Activated CD4-positive, alpha-beta T cell treated with anti-CD3 and anti-CD28 coated beads for 36 hours (primary cell): ENCODE measurements around the gene PTP4A2. TPM values are rescaled to one million over a fixed set of nuclear protein-coding genes. Genes with fewer than 3 reads are reported as not detected.

Source experiments
- ATAC-seq: fragments of 200-7000 bp; cut with Tn5 transposase; one replicate; pipeline ENCODE4 v1.10.0; 2021; ENCODE audit warnings: mild to moderate bottlenecking, moderate library complexity
- CTCF ChIA-PET: fragments of 350-600 bp; sonication (Branson Sonifier 250); formaldehyde crosslinking; loops from one replicate; lab custom pipeline; 2021; ENCODE audit warnings: antibody characterized with exemption; lab: Charles Lee
- POLR2A ChIA-PET: fragments of 350-600 bp; sonication (Branson Sonifier 250); formaldehyde crosslinking; loops from one replicate; lab custom pipeline; 2021; ENCODE audit warnings: antibody characterized with exemption, inconsistent platforms; lab: Charles Lee
- DNase-seq: peaks from one replicate; pipeline ENCODE4 v3.0.0-alpha.2; 2020
- H3K27ac Mint-ChIP-seq: one replicate; pipeline ENCODE4 v1.8.0; 2021; ENCODE audit warnings: mixed read lengths
- H3K27me3 Mint-ChIP-seq: one replicate; pipeline ENCODE4 v1.8.0; 2021; ENCODE audit warnings: mixed read lengths
- H3K36me3 Mint-ChIP-seq: one replicate; pipeline ENCODE4 v1.8.0; 2021; ENCODE audit warnings: low read depth, mixed read lengths
- H3K4me1 Mint-ChIP-seq: one replicate; pipeline ENCODE4 v1.8.0; 2021; ENCODE audit warnings: mixed read lengths
- H3K4me3 Mint-ChIP-seq: one replicate; pipeline ENCODE4 v1.8.0; 2021; ENCODE audit warnings: mild to moderate bottlenecking, moderate library complexity, mixed read lengths
- H3K9me3 Mint-ChIP-seq: one replicate; pipeline ENCODE4 v1.8.0; 2021; ENCODE audit warnings: low read depth, mixed read lengths
- intact Hi-C, 2 experiments: fragments of 100-400 bp; cut with DNase I in 1 of 2; cut with micrococcal nuclease in 1 of 2; formaldehyde crosslinking; loops; one replicate each; pipeline versions ENCODE4 v1.14.2 to v1.15.1; 2022 to 2024; cut with DNase I, micrococcal nuclease
- total RNA-seq, 2 experiments: library from RNA; stranded (reverse); gene quantifications; one replicate each; pipeline ENCODE4 v1.2.3, GENCODE V29; 2021

The PTP4A2 gene
- total RNA-seq, 2 experiments from 2014 or later, result 279 to 314 TPM

GRCh38 chr1:31872658-31873636 lies 65.2 kb downstream of the PTP4A2 start:
- intact Hi-C loops, result no loop called here
- ChIA-PET POLR2A (no interaction called here), CTCF (interaction anchor here (0.6 to 1.0 kb wide), 2 partner anchors 35 to 49 kb away, joined by 3 read pairs; no protein-coding TSS in a partner anchor)
- no peak overlapping the region for H3K4me3 Mint-ChIP-seq
- H3K27ac Mint-ChIP-seq, result peak overlapping the region; percentile 48
- H3K36me3 Mint-ChIP-seq, result peaks cover 3% of the 10 kb centered on the region
- H3K9me3 Mint-ChIP-seq, result peaks cover 3% of the 10 kb centered on the region
- ATAC-seq, result peak; percentile 47
- H3K27me3 Mint-ChIP-seq, result no peaks in the 10 kb centered on the region
- peaks cover 22% of the 10 kb centered on the region for H3K4me1 Mint-ChIP-seq
- no peak for DNase-seq

DNA sequence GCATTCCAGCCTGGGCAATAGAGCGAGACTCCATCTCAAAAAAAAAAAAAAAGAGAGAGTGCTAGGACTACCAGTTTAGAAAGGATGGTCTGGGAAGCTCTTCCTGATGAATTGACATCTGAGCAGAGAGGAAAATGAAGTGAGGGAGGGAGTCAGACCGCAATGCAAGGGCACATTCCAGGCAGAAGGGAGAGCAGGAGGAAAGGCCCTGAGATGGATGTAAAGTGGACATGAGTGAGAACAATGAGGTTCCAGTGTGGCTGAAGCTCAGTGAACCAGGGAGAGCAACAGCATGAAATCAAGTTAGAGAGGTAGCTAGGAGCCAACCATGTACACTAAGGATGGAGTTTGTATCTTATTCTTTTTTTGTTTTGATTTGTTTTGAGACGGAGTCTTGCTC lies 66.5 kb downstream of the PTP4A2 start:
- H3K9me3 Mint-ChIP-seq, result peaks cover 3% of the 10 kb centered on the region
- H3K27me3 Mint-ChIP-seq, result no peaks in the 10 kb centered on the region
- H3K36me3 Mint-ChIP-seq, result peaks cover 3% of the 10 kb centered on the region
- ATAC-seq (no peak), DNase-seq (no peak)
- intact Hi-C loops, result no loop called here
- CTCF ChIA-PET, result interaction anchor here (0.6 to 1.0 kb wide), 2 partner anchors 11 to 34 kb away, joined by 3 read pairs; no protein-coding TSS in a partner anchor
- POLR2A ChIA-PET, result no interaction called here
- peak overlapping the region; percentile 2 for H3K27ac Mint-ChIP-seq
- H3K4me3 Mint-ChIP-seq, result no peak overlapping the region
- peaks cover 23% of the 10 kb centered on the region for H3K4me1 Mint-ChIP-seq

- H3K9me3 Mint-ChIP-seq, result peaks cover 3% of the 10 kb centered on the region
- no peak overlapping the region for H3K27ac Mint-ChIP-seq
- H3K4me1 Mint-ChIP-seq, result peaks cover 24% of the 10 kb centered on the region
- H3K4me3 Mint-ChIP-seq, result no peak overlapping the region
- ATAC-seq, result no peak
- H3K27me3 Mint-ChIP-seq, result no peaks in the 10 kb centered on the region
- POLR2A ChIA-PET, result interaction anchor here (0.7 kb wide), 1 partner anchor 18 kb away, joined by 4 read pairs; no protein-coding TSS in a partner anchor
- CTCF ChIA-PET, result interaction anchor here (0.7 to 1.6 kb wide), 4 partner anchors 9 to 148 kb away, joined by 3 to 4 read pairs (median 4); partner anchors contain the start of gene SPOCD1
- no peak for DNase-seq
- peaks cover 3% of the 10 kb centered on the region for H3K36me3 Mint-ChIP-seq
- intact Hi-C loops, result no loop called here
Observed at GRCh38 chr1:31870086-31870736, 68.0 kb downstream of the PTP4A2 start.

- H3K4me3 Mint-ChIP-seq, result no peak overlapping the region
- CTCF ChIA-PET, result no interaction called here
- POLR2A ChIA-PET, result interaction anchor here (0.7 kb wide), 1 partner anchor 18 kb away, joined by 4 read pairs; no protein-coding TSS in a partner anchor
- peak; percentile 44 for ATAC-seq
- H3K4me1 Mint-ChIP-seq, result peaks cover 24% of the 10 kb centered on the region
- H3K27me3 Mint-ChIP-seq, result no peaks in the 10 kb centered on the region
- peaks cover 3% of the 10 kb centered on the region for H3K36me3 Mint-ChIP-seq
- no peak overlapping the region for H3K27ac Mint-ChIP-seq
- peaks cover 3% of the 10 kb centered on the region for H3K9me3 Mint-ChIP-seq
- DNase-seq, result no peak
- intact Hi-C loops, result no loop called here
Observed at GRCh38 chr1:31869449-31869848, 68.7 kb downstream of the PTP4A2 start.

- H3K27me3 Mint-ChIP-seq, result no peaks in the 10 kb centered on the region
- intact Hi-C loops, result no loop called here
- peaks cover 3% of the 10 kb centered on the region for H3K9me3 Mint-ChIP-seq
- no peak overlapping the region for H3K27ac Mint-ChIP-seq
- H3K4me1 Mint-ChIP-seq, result peaks cover 24% of the 10 kb centered on the region
- ChIA-PET POLR2A (no interaction called here), CTCF (no interaction called here)
- peaks cover 3% of the 10 kb centered on the region for H3K36me3 Mint-ChIP-seq
- ATAC-seq (no peak), DNase-seq (no peak)
- H3K4me3 Mint-ChIP-seq, result no peak overlapping the region
Observed at GRCh38 chr1:31868862-31869261, 69.3 kb downstream of the PTP4A2 start.

DNA sequence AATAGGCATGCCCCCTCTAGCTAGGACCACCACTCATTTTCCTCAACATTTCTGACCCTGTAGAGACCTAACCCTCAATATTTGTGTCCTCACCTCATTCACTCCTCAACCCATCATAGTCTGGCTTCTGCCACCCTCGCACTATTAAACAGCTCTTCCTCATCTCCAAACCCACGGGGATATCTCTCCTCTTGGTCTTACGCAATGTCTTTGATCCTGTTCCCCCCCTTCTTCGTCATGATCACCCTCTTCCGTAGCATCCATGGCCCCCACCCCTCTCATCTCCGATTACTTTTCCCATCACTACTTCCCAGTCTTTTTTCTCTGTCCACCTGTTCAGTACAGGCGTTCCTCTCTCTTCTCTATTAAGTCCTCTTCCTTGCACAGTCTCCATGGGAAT lies 70.6 kb downstream of the PTP4A2 start:
- no peaks in the 10 kb centered on the region for H3K9me3 Mint-ChIP-seq
- POLR2A ChIA-PET, result no interaction called here
- H3K27ac Mint-ChIP-seq, result no peak overlapping the region
- intact Hi-C loops, result no loop called here
- CTCF ChIA-PET, result interaction anchor here (0.7 kb wide), 1 partner anchor 39 kb away, joined by 3 read pairs; no protein-coding TSS in a partner anchor
- peaks cover 15% of the 10 kb centered on the region for H3K4me1 Mint-ChIP-seq
- no peaks in the 10 kb centered on the region for H3K36me3 Mint-ChIP-seq
- DNase-seq, result no peak
- H3K27me3 Mint-ChIP-seq, result no peaks in the 10 kb centered on the region
- no peak overlapping the region for H3K4me3 Mint-ChIP-seq
- ATAC-seq, result no peak

GRCh38 chr1:31866450-31867032 lies 71.6 kb downstream of the PTP4A2 start:
- Mint-ChIP-seq H3K27me3 (no peaks in the 10 kb centered on the region), H3K27ac (no peak overlapping the region), H3K36me3 (no peaks in the 10 kb centered on the region), H3K9me3 (no peaks in the 10 kb centered on the region), H3K4me3 (no peak overlapping the region), H3K4me1 (peaks cover 11% of the 10 kb centered on the region)
- ChIA-PET CTCF (interaction anchor here (0.5 kb wide), 1 partner anchor 350 kb away, joined by 3 read pairs; no protein-coding TSS in a partner anchor), POLR2A (no interaction called here)
- intact Hi-C loops, result no loop called here
- peak; percentile 47 for ATAC-seq
- DNase-seq, result no peak

DNA sequence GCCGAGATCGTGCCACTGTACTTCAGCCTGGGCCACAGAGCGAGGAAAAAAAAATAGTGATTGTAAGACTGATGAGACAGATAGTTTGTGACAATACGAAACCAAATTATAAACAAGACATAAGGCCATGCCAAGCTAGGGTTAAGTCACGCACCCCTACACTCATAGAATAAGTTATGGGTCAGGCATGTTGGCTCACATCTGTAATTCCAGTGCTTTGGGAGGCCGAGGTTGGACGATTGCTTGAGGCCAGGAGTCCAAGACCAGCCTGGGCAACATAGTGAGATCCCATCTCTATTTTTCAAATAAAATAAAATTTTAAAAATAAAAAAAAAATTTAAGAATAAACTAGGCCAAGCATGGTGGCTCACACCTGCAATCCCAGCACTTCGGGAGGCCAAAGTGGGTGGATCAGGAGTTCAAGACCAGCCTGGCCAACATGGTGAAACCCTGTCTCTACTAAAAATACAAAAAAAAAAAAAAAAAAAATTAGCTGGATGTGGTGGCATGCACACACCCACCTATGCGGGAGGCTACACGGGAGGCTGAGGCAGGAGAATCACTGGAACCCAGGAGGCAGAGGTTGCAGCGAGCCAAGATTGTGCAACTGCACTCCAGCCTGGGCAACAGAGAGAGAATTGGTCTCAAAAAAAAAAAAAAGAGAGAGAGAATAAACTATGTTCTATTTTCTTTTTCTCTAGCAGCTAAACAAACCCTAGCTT lies 72.3 kb downstream of the PTP4A2 start:
- no peak overlapping the region for H3K27ac Mint-ChIP-seq
- no peaks in the 10 kb centered on the region for H3K36me3 Mint-ChIP-seq
- intact Hi-C loops, result no loop called here
- H3K4me1 Mint-ChIP-seq, result peaks cover 11% of the 10 kb centered on the region
- no peak for DNase-seq
- no peak for ATAC-seq
- H3K27me3 Mint-ChIP-seq, result no peaks in the 10 kb centered on the region
- H3K9me3 Mint-ChIP-seq, result no peaks in the 10 kb centered on the region
- POLR2A ChIA-PET, result no interaction called here
- CTCF ChIA-PET, result interaction anchor here (0.5 to 0.6 kb wide), 2 partner anchors 44 to 351 kb away, joined by 3 to 5 read pairs; no protein-coding TSS in a partner anchor
- H3K4me3 Mint-ChIP-seq, result no peak overlapping the region

DNA sequence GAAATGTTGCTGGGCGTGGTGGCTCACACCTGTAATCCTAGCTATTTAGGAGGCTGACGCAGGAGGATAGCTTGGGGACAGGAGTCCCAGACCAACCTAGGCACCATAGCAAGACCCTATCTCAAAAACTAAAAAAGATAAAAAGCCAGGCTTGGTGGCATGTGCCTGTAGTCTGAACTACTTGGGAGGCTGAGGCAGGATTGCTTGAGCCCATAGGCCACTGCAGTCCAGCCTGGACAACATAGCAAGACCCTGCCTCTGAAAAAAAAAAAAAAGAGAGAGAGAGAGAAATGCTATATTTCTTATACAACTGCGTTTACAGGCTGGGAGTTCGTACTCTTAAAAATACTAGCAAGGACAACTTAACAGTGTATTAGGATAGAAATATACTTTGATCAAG lies 76.1 kb downstream of the PTP4A2 start:
- H3K4me3 Mint-ChIP-seq, result no peak overlapping the region
- ChIA-PET CTCF (no interaction called here), POLR2A (no interaction called here)
- intact Hi-C loops, result no loop called here
- H3K9me3 Mint-ChIP-seq, result no peaks in the 10 kb centered on the region
- H3K27ac Mint-ChIP-seq, result no peak overlapping the region
- peaks cover 6% of the 10 kb centered on the region for H3K4me1 Mint-ChIP-seq
- no peak for DNase-seq
- ATAC-seq, result no peak
- no peaks in the 10 kb centered on the region for H3K36me3 Mint-ChIP-seq
- H3K27me3 Mint-ChIP-seq, result no peaks in the 10 kb centered on the region

DNA sequence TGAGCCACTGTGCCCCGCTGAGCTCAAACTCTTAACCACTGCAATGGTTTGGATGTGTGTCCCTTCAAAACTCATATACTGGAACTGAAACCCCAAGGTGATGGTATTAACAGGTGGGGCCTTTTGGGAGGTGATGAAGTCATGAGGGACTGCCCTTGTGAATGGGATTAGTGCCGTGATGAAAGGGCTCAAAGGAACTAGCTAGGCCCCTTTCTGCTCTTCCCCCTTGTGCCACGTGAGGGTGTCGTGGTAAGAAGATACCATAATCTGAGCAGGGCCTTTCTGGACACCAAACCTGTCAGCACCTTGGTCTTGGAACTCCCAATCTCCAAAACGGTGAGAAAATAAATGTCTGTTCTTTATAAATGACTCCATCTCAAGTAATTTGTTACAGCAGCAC lies 76.8 kb downstream of the PTP4A2 start:
- Mint-ChIP-seq H3K4me3 (no peak overlapping the region), H3K9me3 (no peaks in the 10 kb centered on the region), H3K4me1 (peaks cover under 1% of the 10 kb centered on the region), H3K27me3 (no peaks in the 10 kb centered on the region), H3K27ac (no peak overlapping the region), H3K36me3 (no peaks in the 10 kb centered on the region)
- DNase-seq (no peak), ATAC-seq (no peak)
- ChIA-PET CTCF (interaction anchor here (1.1 kb wide), 1 partner anchor 9 kb away, joined by 3 read pairs; no protein-coding TSS in a partner anchor), POLR2A (interaction anchor here (0.8 kb wide), 1 partner anchor 15 kb away, joined by 4 read pairs; no protein-coding TSS in a partner anchor)
- intact Hi-C loops, result no loop called here
